ENCODE measurements around the gene PERCC1. TPM values are rescaled to one million over a fixed set of nuclear protein-coding genes. Genes with fewer than 3 reads are reported as not detected.

The PERCC1 gene
- total RNA-seq, 2 experiments from 2014 or later = not detected

DNA sequence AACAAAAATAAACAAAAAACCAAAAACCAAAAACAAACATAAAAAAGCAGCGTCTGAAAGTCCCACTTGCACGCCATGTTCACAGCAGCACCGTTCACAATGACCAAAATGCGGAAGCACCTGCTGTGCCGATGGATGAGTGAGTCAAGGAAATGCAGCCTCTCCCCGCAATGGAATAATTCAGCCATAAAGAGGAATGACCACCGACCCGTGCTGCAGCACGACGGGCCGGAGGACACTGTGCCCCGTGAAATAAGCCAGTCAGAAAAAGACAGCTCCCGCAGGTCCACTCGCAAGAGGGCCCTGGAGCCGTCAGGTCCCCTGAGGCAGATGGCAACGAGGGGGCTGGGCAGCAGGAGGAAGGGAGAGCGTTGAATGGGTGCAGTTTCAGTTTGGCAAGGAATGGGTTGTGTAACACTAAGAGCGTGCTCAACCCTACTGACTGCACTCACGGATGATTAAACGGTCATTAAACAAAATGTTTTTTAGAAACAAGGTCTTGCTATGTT lies 38.9 kb downstream of the PERCC1 start:
- Histone ChIP-seq H3K4me1 (ENCODE audit: insufficient read depth, low read length, poor library complexity, severe bottlenecking) (peaks cover 7% of the 10 kb centered on the region), H3K36me3 (ENCODE audit: insufficient read depth, low read length) (no peaks in the 10 kb centered on the region), H3K4me3 (ENCODE audit: low read depth, low read length, poor library complexity, severe bottlenecking) (no peak overlapping the region), H2AFZ (ENCODE audit: low read length) (no peak overlapping the region), H3K9me2 (ENCODE audit: insufficient read depth, low read length) (no peaks in the 10 kb centered on the region), H3K79me2 (ENCODE audit: insufficient read depth, low read depth, low read length) (peaks cover 10% of the 10 kb centered on the region; the same call in 1 of the 2 replicates), H3K27ac (ENCODE audit: low read depth, low read length, poor library complexity, severe bottlenecking) (no peak overlapping the region), H3K9me3 (ENCODE audit: low read length) (no peaks in the 10 kb centered on the region), H4K20me1 (ENCODE audit: insufficient read depth, low read length) (no peaks in the 10 kb centered on the region), H3K4me2 (ENCODE audit: low read length) (no peak overlapping the region)
- no TSS peak for BruUV-seq (replicated peaks)
- ChIA-PET POLR2A (no interaction called here), CTCF (ENCODE audit: unreplicated experiment) (no interaction called here)
- intact Hi-C loops (cut with micrococcal nuclease; ENCODE audit: unreplicated experiment) = no loop called here
- no peak for TF ChIP-seq EZH2phosphoT487 (IDR thresholded peaks at IDR 0.05; ENCODE audit: borderline replicate concordance, low read depth, low read length)
- TF ChIP-seq, protein P1, sequence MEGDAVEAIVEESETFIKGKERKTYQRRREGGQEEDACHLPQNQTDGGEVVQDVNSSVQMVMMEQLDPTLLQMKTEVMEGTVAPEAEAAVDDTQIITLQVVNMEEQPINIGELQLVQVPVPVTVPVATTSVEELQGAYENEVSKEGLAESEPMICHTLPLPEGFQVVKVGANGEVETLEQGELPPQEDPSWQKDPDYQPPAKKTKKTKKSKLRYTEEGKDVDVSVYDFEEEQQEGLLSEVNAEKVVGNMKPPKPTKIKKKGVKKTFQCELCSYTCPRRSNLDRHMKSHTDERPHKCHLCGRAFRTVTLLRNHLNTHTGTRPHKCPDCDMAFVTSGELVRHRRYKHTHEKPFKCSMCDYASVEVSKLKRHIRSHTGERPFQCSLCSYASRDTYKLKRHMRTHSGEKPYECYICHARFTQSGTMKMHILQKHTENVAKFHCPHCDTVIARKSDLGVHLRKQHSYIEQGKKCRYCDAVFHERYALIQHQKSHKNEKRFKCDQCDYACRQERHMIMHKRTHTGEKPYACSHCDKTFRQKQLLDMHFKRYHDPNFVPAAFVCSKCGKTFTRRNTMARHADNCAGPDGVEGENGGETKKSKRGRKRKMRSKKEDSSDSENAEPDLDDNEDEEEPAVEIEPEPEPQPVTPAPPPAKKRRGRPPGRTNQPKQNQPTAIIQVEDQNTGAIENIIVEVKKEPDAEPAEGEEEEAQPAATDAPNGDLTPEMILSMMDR (conservative IDR thresholded peaks at IDR 0.05; ENCODE audit: low read length) = no peak
- DNase-seq (ENCODE audit: low spot score) = no peak

DNA sequence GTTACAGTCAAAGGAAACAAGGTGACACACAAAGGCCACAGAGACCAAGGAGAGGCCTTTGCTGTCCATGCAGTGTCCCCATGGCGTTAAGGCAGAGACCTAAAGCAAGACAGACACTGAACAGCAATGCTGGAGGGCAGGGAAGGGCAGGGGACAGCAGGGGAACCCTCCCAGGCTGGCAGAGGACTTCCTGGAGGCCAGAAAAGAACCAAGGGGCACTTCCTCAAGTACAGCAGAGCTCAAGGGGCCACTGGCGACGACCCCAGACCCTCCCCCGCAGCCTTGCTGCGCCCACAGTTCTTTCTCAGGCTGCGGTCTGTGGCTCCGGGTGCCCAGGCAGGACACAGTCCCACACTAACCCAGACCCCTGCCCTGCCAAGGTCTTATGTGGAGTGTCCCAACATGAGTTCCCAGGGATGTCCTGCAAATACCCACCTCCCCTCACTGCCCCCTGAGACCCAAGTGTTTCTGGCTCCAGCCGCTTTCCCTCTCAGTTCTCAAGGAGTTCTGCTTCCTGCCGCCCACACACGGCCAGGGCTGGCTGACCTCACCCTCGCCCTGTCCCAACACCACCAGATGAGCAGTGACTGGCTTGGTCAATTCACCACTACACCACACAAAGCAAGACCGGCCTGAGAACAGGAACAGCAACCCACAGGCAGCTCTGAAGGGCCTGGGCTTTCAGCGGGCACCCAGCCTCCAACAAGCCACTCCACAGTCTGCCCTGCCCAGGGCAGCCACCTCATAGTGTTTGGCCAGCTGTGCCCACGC lies 39.8 kb downstream of the PERCC1 start:
- no peak overlapping the region for H2AFZ ChIP-seq (ENCODE audit: low read length)
- POLR2A ChIA-PET = no interaction called here
- no peak overlapping the region for H3K4me3 ChIP-seq (ENCODE audit: low read depth, low read length, poor library complexity, severe bottlenecking)
- H3K27ac ChIP-seq (ENCODE audit: low read depth, low read length, poor library complexity, severe bottlenecking) = no peak overlapping the region
- BruUV-seq (replicated peaks) = no TSS peak
- no peak for TF ChIP-seq EZH2phosphoT487 (IDR thresholded peaks at IDR 0.05; ENCODE audit: borderline replicate concordance, low read depth, low read length)
- TF ChIP-seq, protein P1 (conservative IDR thresholded peaks at IDR 0.05; ENCODE audit: low read length) = no peak
- H3K4me1 ChIP-seq (ENCODE audit: insufficient read depth, low read length, poor library complexity, severe bottlenecking) = peaks cover 11% of the 10 kb centered on the region
- no peaks in the 10 kb centered on the region for H3K9me3 ChIP-seq (ENCODE audit: low read length)
- no peaks in the 10 kb centered on the region for H3K36me3 ChIP-seq (ENCODE audit: insufficient read depth, low read length)
- intact Hi-C loops (cut with micrococcal nuclease; ENCODE audit: unreplicated experiment) = no loop called here
- CTCF ChIA-PET (ENCODE audit: unreplicated experiment) = interaction anchor here (0.6 kb wide), 1 partner anchor 257 kb away, joined by 3 read pairs; no protein-coding TSS in a partner anchor
- no peak for DNase-seq (ENCODE audit: low spot score)
- no peak overlapping the region for H3K4me2 ChIP-seq (ENCODE audit: low read length)
- no peaks in the 10 kb centered on the region for H3K9me2 ChIP-seq (ENCODE audit: insufficient read depth, low read length)
- no peaks in the 10 kb centered on the region for H4K20me1 ChIP-seq (ENCODE audit: insufficient read depth, low read length)
- peaks cover 10% of the 10 kb centered on the region; the same call in 1 of the 2 replicates for H3K79me2 ChIP-seq (ENCODE audit: insufficient read depth, low read depth, low read length)

Data from OCI-LY7 (cell line).